ENCODE results near the gene IGF2BP2. TPM values are rescaled to one million over a fixed set of nuclear protein-coding genes. Genes with fewer than 3 reads are reported as not detected.
A peak's percentile ranks its signal among the peaks of the same experiment; 100 is the strongest.

Gene IGF2BP2
- total and polyA plus RNA-seq, 2 of the 13 experiments (the other 11 are each of a cell fraction or from before 2014, with no cell fraction given): 6.5 to 46.0 TPM

DNA sequence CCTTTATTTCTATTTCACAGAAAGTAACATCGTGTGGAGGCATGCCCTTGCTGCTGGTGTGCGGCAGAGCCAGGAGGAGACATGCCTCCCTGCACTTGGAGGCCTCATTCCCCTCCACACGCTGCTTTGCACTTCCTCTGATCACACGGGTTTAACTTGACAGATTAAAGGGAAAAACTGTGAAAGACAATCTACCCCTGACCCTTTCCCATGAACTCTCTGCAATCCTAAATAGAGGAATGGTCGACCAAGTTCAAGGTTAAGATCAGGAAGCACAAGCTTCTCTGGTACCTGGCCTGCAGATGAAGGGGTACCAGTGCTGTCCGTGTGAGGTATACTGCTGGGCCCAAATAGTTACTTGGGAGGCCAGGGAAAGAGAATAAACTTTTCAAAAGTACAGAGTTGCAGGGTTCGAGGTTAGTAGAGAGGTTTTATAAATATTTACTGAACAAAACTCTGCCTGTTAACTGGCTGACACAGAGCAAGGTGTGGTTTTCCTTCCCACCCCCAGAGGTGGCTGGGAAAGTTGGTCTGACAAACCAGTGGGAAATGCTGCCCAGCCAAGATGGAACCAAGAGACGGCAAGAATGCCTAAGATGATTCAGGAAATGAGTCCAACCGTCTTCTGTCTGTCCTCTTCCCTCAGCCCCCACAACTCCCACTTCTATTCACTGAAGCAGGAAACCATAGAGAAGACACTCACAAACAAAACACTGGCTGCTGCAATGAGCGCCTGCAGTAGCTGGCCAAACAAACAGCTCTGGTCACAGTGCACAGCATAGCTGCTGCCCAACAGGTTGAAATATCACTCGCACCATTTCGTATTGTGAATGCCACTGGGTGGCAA, 79.6 kb downstream of the IGF2BP2 start (continued):
- no peak for TF ChIP-seq HDAC6 (IDR thresholded peaks at IDR 0.05; ENCODE audit: low read depth, low read length)
- TF ChIP-seq ZNF292 (CRISPR knock-in tag; IDR thresholded peaks at IDR 0.05; ENCODE audit: borderline replicate concordance, low read depth): 0 out of 2 replicates have a peak, but pooled peaks have one; percentile 44
- no peak for TF ChIP-seq ZNF530 (CRISPR knock-in tag; IDR thresholded peaks at IDR 0.05; ENCODE audit: low read depth)
- no peak for TF ChIP-seq RFX1 (IDR thresholded peaks at IDR 0.05)
- no peak for TF ChIP-seq GPN1 (CRISPR knock-in tag; IDR thresholded peaks at IDR 0.05; ENCODE audit: borderline replicate concordance)
- TF ChIP-seq ZBTB46 (CRISPR knock-in tag; IDR thresholded peaks at IDR 0.05; ENCODE audit: borderline replicate concordance): no peak
- no peak for TF ChIP-seq ZNF557 (CRISPR knock-in tag; IDR thresholded peaks at IDR 0.05)
- TF ChIP-seq ZNF543 (CRISPR knock-in tag; IDR thresholded peaks at IDR 0.05): no peak
- TF ChIP-seq UBTF (CRISPR knock-in tag; IDR thresholded peaks at IDR 0.05): peak; percentile 34; the same call in 1 of the 2 replicates
- no peak for TF ChIP-seq KMT2A (CRISPR knock-in tag; IDR thresholded peaks at IDR 0.05)
- TF ChIP-seq POGK (CRISPR knock-in tag; conservative IDR thresholded peaks at IDR 0.05): no peak
- peak; percentile 72 for TF ChIP-seq TBL1XR1 (IDR thresholded peaks at IDR 0.05; ENCODE audit: borderline replicate concordance, low read length, partially characterized antibody)
- no peak for TF ChIP-seq ZNF367 (CRISPR knock-in tag; IDR thresholded peaks at IDR 0.05; ENCODE audit: borderline replicate concordance)
- TF ChIP-seq BATF2 (CRISPR knock-in tag; IDR thresholded peaks at IDR 0.05): no peak
- no peak for TF ChIP-seq SP5 (CRISPR knock-in tag; IDR thresholded peaks at IDR 0.05; ENCODE audit: borderline replicate concordance, low read depth)
- TF ChIP-seq ZNF75D (CRISPR knock-in tag; IDR thresholded peaks at IDR 0.05; ENCODE audit: borderline replicate concordance): no peak
- TF ChIP-seq ZNF512 (CRISPR knock-in tag; IDR thresholded peaks at IDR 0.05): no peak
- TF ChIP-seq ZNF225 (CRISPR knock-in tag; IDR thresholded peaks at IDR 0.05): no peak
- TF ChIP-seq SKI (IDR thresholded peaks at IDR 0.05; ENCODE audit: partially characterized antibody): peak; percentile 88
- TF ChIP-seq ZSCAN22 (CRISPR knock-in tag; IDR thresholded peaks at IDR 0.05): no peak
- TF ChIP-seq TP53 (CRISPR knock-in tag; conservative IDR thresholded peaks at IDR 0.05): no peak
- no peak for TF ChIP-seq CBX1 (IDR thresholded peaks at IDR 0.05; ENCODE audit: low read depth)
